ENCODE data around the gene HPSE2. TPM values are rescaled to one million over a fixed set of nuclear protein-coding genes. Genes with fewer than 3 reads are reported as not detected.

Gene HPSE2
- polyA plus RNA-seq, 1 of the 3 experiments (the other 2 are of a cell fraction): not detected

DNA sequence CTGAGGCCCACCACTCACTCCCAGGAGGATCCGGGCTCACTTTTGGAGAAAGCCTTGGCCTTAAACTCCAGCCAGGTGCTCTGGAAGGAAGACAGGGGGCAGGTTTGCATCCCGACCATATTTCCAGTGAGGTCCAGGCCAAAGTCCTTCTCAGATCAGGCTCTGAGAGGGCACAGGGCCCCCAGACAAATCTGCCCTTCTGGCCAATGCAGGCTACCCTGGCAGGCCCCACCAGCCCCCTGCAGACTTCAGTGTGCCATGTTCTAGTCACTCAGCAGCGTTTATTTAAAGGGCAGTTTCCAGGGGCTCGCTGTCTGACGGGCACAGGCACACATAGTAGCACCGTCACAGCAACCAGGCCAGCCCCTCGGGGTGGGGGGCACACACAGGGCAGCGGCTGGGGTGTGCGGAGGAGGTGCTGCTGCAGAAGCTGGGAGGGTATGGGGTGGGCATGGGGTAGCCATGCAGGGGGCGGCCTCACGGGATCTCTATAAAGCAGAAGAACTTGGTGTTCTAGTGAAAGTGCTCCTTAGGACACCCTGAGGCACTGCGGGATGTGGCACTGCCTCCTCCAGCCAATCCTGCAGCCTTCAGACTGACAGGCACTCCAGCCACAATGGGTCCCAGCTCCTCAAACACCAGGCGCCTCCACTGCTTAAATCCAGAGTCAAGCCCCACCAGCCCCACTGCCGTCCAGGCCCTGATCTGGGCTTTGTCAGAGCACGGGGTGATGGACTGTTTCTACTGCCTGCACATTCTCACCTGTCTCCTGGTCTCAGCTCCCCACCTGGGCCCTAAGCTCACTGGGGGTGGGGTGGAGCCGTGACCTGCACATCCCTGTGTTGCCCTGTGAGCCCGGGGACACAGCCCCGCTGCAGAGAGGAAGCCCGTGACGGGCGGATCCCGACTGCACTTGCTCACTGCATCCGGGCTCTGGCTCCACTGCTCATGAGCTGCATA is 811.1 kb downstream of the HPSE2 start:
- Histone ChIP-seq H3K9me2 (no peaks in the 10 kb centered on the region), H3K27ac (ENCODE audit: low read depth in 2 of 2, low read length in 1 of 2) (no peak overlapping the region), H3K9me3 (no peaks in the 10 kb centered on the region), H3K4me1 (ENCODE audit: control insufficient read depth in 1 of 2, insufficient read depth in 2 of 2, low read depth in 1 of 2, low read length in 1 of 2) (peaks cover 0 to 4% of the 10 kb centered on the region in 2 experiments; a peak in 1 of 4 replicates), H2AFZ (ENCODE audit: low read depth) (no peak overlapping the region), H3K27me3 (ENCODE audit: insufficient read depth) (no peaks in the 10 kb centered on the region), H3K9ac (no peak overlapping the region), H4K20me1 (ENCODE audit: insufficient read depth) (no peaks in the 10 kb centered on the region), H3K79me2 (ENCODE audit: insufficient read depth) (no peaks in the 10 kb centered on the region), H3F3A (replicated peaks; ENCODE audit: insufficient read depth) (no peaks in the 10 kb centered on the region), H3K36me3 (replicated peaks in 1 of 2; ENCODE audit: control insufficient read depth in 1 of 2, insufficient read depth in 2 of 2, low read length in 1 of 2) (peaks cover 0 to 13% of the 10 kb centered on the region in 2 experiments), H3K4me3 (ENCODE audit: low read depth in 2 of 2, low read length in 1 of 2) (no peak overlapping the region), H3K4me2 (no peak overlapping the region)
- no peak for DNase-seq
- CTCF ChIA-PET: interaction anchor here (0.6 to 2.0 kb wide), 11 partner anchors 11 to 254 kb away, joined by 3 to 19 read pairs (median 5); no protein-coding TSS in a partner anchor
- 92% methylated on average over 20 of the region's 23 CpGs for WGBS (ENCODE audit: low lambda C conversion rate)
- TF ChIP-seq, protein P1, sequence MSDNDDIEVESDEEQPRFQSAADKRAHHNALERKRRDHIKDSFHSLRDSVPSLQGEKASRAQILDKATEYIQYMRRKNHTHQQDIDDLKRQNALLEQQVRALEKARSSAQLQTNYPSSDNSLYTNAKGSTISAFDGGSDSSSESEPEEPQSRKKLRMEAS (IDR thresholded peaks at IDR 0.05; ENCODE audit: low read depth): no peak
- TF ChIP-seq RAD21 (IDR thresholded peaks at IDR 0.05; ENCODE audit: low read length) (no peak), TAF1 (IDR thresholded peaks at IDR 0.05; ENCODE audit: borderline replicate concordance, low read depth, low read length) (no peak), TCF12 (IDR thresholded peaks at IDR 0.05) (no peak), RFX5 (IDR thresholded peaks at IDR 0.05; ENCODE audit: low read length) (no peak), RXRA (IDR thresholded peaks at IDR 0.05; ENCODE audit: borderline replicate concordance, low read depth) (no peak), NFIC (IDR thresholded peaks at IDR 0.05; ENCODE audit: borderline replicate concordance) (no peak), POLR2AphosphoS5 (IDR thresholded peaks at IDR 0.05; ENCODE audit: low read depth, low read length) (no peak), FOXM1 (IDR thresholded peaks at IDR 0.05; ENCODE audit: low read depth) (no peak), MEF2A (IDR thresholded peaks at IDR 0.05; ENCODE audit: borderline replicate concordance, low read depth) (no peak), FOSL2 (IDR thresholded peaks at IDR 0.05; ENCODE audit: borderline replicate concordance, low read depth) (no peak), YY1 (IDR thresholded peaks at IDR 0.05; ENCODE audit: low read depth) (no peak), GABPA (IDR thresholded peaks at IDR 0.05; ENCODE audit: low read depth) (no peak), FOXJ3 (CRISPR knock-in tag; IDR thresholded peaks at IDR 0.05) (no peak), NRF1 (IDR thresholded peaks at IDR 0.05; ENCODE audit: low read depth, low read length) (no peak), SMC3 (IDR thresholded peaks at IDR 0.05; ENCODE audit: low read depth, low read length) (no peak)
- TF ChIP-seq, protein P2, sequence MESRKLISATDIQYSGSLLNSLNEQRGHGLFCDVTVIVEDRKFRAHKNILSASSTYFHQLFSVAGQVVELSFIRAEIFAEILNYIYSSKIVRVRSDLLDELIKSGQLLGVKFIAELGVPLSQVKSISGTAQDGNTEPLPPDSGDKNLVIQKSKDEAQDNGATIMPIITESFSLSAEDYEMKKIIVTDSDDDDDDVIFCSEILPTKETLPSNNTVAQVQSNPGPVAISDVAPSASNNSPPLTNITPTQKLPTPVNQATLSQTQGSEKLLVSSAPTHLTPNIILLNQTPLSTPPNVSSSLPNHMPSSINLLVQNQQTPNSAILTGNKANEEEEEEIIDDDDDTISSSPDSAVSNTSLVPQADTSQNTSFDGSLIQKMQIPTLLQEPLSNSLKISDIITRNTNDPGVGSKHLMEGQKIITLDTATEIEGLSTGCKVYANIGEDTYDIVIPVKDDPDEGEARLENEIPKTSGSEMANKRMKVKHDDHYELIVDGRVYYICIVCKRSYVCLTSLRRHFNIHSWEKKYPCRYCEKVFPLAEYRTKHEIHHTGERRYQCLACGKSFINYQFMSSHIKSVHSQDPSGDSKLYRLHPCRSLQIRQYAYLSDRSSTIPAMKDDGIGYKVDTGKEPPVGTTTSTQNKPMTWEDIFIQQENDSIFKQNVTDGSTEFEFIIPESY (IDR thresholded peaks at IDR 0.05; ENCODE audit: borderline replicate concordance, low read depth): no peak
- TF ChIP-seq, protein P3, sequence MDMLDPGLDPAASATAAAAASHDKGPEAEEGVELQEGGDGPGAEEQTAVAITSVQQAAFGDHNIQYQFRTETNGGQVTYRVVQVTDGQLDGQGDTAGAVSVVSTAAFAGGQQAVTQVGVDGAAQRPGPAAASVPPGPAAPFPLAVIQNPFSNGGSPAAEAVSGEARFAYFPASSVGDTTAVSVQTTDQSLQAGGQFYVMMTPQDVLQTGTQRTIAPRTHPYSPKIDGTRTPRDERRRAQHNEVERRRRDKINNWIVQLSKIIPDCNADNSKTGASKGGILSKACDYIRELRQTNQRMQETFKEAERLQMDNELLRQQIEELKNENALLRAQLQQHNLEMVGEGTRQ (IDR thresholded peaks at IDR 0.05; ENCODE audit: borderline replicate concordance, low read depth, low read length): no peak
- TF ChIP-seq, protein P4, sequence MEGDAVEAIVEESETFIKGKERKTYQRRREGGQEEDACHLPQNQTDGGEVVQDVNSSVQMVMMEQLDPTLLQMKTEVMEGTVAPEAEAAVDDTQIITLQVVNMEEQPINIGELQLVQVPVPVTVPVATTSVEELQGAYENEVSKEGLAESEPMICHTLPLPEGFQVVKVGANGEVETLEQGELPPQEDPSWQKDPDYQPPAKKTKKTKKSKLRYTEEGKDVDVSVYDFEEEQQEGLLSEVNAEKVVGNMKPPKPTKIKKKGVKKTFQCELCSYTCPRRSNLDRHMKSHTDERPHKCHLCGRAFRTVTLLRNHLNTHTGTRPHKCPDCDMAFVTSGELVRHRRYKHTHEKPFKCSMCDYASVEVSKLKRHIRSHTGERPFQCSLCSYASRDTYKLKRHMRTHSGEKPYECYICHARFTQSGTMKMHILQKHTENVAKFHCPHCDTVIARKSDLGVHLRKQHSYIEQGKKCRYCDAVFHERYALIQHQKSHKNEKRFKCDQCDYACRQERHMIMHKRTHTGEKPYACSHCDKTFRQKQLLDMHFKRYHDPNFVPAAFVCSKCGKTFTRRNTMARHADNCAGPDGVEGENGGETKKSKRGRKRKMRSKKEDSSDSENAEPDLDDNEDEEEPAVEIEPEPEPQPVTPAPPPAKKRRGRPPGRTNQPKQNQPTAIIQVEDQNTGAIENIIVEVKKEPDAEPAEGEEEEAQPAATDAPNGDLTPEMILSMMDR (IDR thresholded peaks at IDR 0.05): no peak
- POLR2A ChIA-PET: interaction anchor here (0.6 to 1.0 kb wide), 2 partner anchors 10 to 116 kb away, joined by 3 to 4 read pairs; partner anchors contain the start of gene PYROXD2

Data from SK-N-SH (cell line).